Measurements from ENCODE around the gene NHEJ1.

Gene NHEJ1

GRCh38 chr2:219026946-219027345 lies 133.7 kb downstream of the NHEJ1 start:
- DNase-seq = no peak

GRCh38 chr2:219025637-219026585 lies 134.7 kb downstream of the NHEJ1 start:
- no peak for DNase-seq
